GM06990 (cell line): ENCODE data around the gene STK24.

ENCODE experiments used
- DNase-seq: peaks from one replicate; pipeline ENCODE4 v3.0.0-alpha.2; 2011; ENCODE audit not compliant: insufficient read length; ENCODE audit errors: extremely low read depth
- H3K27me3 ChIP-seq: replicated peaks from 2 replicates; pipeline ENCODE4 v1.6.0; 2011; ENCODE audit warnings: low read length; ENCODE audit not compliant: control insufficient read depth, insufficient read depth
- H3K36me3 ChIP-seq: 2 replicates; pipeline ENCODE4 v1.5.1; 2011; ENCODE audit warnings: low read length; ENCODE audit not compliant: control insufficient read depth, insufficient read depth
- H3K4me3 ChIP-seq: replicated peaks from 2 replicates; pipeline ENCODE4 v1.5.1; 2011; ENCODE audit warnings: low read depth, mild to moderate bottlenecking, control low read depth, low read length
- TF ChIP-seq, protein P1 (sequence below): IDR thresholded peaks from 2 replicates; pipeline ENCODE4 v1.5.1; 2011; ENCODE audit warnings: low read length, control low read depth, mild to moderate bottlenecking, inconsistent platforms; ENCODE audit not compliant: insufficient read depth, poor library complexity, severe bottlenecking

STK24 gene

GRCh38 chr13:98398581-98398980 is 178.3 kb downstream of the STK24 start:
- TF ChIP-seq, protein P1, sequence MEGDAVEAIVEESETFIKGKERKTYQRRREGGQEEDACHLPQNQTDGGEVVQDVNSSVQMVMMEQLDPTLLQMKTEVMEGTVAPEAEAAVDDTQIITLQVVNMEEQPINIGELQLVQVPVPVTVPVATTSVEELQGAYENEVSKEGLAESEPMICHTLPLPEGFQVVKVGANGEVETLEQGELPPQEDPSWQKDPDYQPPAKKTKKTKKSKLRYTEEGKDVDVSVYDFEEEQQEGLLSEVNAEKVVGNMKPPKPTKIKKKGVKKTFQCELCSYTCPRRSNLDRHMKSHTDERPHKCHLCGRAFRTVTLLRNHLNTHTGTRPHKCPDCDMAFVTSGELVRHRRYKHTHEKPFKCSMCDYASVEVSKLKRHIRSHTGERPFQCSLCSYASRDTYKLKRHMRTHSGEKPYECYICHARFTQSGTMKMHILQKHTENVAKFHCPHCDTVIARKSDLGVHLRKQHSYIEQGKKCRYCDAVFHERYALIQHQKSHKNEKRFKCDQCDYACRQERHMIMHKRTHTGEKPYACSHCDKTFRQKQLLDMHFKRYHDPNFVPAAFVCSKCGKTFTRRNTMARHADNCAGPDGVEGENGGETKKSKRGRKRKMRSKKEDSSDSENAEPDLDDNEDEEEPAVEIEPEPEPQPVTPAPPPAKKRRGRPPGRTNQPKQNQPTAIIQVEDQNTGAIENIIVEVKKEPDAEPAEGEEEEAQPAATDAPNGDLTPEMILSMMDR = no peak
- Histone ChIP-seq H3K4me3 (no peak overlapping the region), H3K27me3 (no peaks in the 10 kb centered on the region), H3K36me3 (no peaks in the 10 kb centered on the region)
- DNase-seq = no peak

- TF ChIP-seq, protein P1 = no peak
- Histone ChIP-seq H3K4me3 (no peak overlapping the region), H3K36me3 (no peaks in the 10 kb centered on the region), H3K27me3 (no peaks in the 10 kb centered on the region)
- DNase-seq = no peak
Measured at GRCh38 chr13:98397861-98398260, 179.0 kb downstream of the STK24 start.

DNA sequence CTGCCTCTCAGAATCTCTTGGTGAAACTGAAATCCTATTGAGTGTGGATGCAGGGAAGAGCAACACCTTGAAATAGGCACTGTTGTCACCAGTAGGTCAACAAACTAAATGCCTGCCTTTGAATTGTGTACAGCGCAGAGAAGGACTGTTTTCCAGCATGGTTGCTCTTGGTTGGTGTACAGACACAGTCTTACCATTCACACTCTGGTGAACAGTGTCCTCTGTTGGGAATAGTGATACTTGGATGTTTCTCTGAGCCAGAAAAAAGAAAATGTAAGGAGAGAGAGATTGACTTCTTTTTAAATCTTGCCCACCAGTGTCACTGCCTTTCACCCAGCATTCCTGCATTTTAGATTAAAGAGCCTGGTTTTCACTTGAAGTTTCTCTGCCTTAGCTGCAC is 179.7 kb downstream of the STK24 start:
- no peaks in the 10 kb centered on the region for H3K36me3 ChIP-seq
- DNase-seq = no peak
- no peak overlapping the region for H3K4me3 ChIP-seq
- TF ChIP-seq, protein P1 = no peak
- H3K27me3 ChIP-seq = no peaks in the 10 kb centered on the region

DNA sequence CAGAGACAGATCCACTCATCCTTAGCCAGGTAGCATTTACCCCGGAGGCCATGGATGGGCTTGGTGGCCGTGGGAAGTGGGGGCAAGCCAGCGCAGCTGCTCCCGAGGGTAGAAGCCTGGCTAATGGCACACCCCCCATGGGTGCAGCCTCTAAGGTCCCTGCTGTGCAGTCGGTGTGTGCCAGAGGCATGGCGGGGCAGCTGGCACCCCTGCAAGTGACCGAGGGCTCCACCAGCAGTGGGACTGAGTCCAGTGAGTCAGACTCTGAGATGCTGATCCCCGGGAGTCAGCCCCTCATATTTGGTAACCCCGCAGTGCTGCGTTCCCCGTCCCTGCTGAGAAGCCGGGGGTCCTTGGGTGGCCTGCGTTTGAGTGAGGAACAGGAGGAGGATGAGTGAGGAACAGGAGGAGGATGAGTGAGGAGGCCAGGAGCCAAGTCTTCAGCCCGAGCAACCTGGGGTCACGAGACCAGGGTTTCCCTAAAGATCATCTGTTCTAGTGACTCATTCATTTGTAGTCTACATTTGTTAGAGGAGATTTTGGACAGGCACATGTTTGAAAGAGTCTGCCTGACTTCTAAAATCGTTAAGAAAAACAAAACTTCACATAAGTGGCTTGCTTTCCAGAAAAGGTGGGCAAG is 180.7 kb downstream of the STK24 start:
- Histone ChIP-seq H3K27me3 (no peaks in the 10 kb centered on the region), H3K36me3 (no peaks in the 10 kb centered on the region), H3K4me3 (no peak overlapping the region)
- TF ChIP-seq, protein P1 = no peak
- no peak for DNase-seq
